Left cardiac atrium (tissue), 4 donors: ENCODE data around the gene LUM. TPM values are rescaled to one million over a fixed set of nuclear protein-coding genes. Genes with fewer than 3 reads are reported as not detected.

Experiments used
- ATAC-seq, 2 donors: fragments of 200-7000 bp; cut with Tn5 transposase; one replicate each; pipeline ENCODE4 v1.9.1; 2020; ENCODE audit warnings: mild to moderate bottlenecking in 2 of 2, moderate library complexity in 2 of 2
- DNase-seq: peaks from one replicate; pipeline ENCODE4 v3.0.0-alpha.2; 2020
- intact Hi-C, 2 donors: fragments of 100-400 bp; cut with DNase I; formaldehyde crosslinking; loops; one replicate each; pipeline versions ENCODE4 v1.14.1 to v1.15.1; 2022 to 2023
- long read RNA-seq: library from polyadenylated mRNA; unstranded; transcript quantifications from one replicate; pipeline ENCODE4 v2.0.0, GENCODE V29; 2021
- total RNA-seq, 2 donors: library from RNA; stranded (reverse); fragmentation: NEBNext Ultra II Directional; extraction: Animal tissue kit (Norgen Biotek cat#: 25700); gene quantifications; one replicate each; pipeline ENCODE4 v1.2.1, GENCODE V29; 2021
- donor health status: DM: no; HTN: yes; CAD: no.
- donor health status: DM: no; HTN: yes; CAD: no; lungs with severe emphysema.
- donor health status: DM: yes; HTN: yes; CAD: no.
- donor health status: Dilated cardiomyopathy.

LUM gene, protein sequence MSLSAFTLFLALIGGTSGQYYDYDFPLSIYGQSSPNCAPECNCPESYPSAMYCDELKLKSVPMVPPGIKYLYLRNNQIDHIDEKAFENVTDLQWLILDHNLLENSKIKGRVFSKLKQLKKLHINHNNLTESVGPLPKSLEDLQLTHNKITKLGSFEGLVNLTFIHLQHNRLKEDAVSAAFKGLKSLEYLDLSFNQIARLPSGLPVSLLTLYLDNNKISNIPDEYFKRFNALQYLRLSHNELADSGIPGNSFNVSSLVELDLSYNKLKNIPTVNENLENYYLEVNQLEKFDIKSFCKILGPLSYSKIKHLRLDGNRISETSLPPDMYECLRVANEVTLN
- 100 to 1,000 TPM; 130 to 180 TPM for total RNA-seq
- long read RNA-seq, transcript LUM-201 (3 exons, 3,008 nt): major isoform, 127 of 128 reads
- long read RNA-seq, partial matches to known transcripts: 1 of 128 reads
- long read RNA-seq, other reads (novel, unspliced or antisense): 0 of 128 reads

DNA sequence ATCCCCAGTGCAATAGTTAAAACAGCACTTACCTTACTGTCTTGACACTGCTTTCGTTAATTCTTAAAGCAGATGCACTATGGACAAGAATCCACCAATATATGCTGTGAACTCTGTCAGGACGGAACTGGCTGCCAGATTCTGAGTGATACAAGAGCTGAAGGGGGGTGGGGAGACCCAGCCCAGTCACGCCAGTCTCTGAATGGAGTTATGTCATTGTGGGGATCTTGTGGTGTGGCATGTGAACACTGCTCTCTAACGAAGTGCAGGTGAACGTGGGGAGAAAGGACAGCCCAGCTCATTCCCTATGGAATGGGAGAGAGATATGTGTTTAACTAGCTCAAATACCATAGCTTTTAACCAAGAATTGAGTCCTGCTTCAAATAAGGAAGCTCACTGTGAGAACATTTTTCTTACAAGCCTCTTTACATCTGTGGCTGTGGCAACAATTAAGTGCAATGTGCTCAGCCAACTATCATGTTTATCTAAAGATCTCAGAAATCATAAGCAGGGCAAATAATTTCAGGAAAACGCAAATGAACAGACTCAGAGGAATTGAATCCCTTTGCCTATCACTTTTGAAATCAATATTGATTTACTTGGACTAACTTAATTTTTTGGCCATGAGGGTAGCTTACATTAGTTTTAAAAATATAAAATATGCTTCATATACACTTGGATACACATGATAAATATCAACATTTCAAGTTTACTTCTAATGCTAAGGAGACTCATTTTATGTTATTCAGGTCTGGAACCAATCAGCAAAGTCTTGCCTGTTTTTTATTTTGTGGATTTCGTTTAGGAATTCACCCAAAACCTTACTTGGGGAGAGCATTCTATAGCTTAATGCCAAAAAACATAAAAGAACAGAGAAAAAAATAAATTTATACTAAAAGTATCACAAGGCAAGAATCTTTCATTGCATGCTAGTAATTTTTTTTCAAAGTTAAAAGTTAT lies at the start of gene LUM:
Gene LUM, minus strand, starts transcription at position 129 of the 960 bp plus-strand sequence. CDS start 2,515 bp downstream, outside the sequence.
- DNase-seq (peak; percentile 29), ATAC-seq (peak; percentile 62 to 86)
- intact Hi-C loops: no loop called here

DNA sequence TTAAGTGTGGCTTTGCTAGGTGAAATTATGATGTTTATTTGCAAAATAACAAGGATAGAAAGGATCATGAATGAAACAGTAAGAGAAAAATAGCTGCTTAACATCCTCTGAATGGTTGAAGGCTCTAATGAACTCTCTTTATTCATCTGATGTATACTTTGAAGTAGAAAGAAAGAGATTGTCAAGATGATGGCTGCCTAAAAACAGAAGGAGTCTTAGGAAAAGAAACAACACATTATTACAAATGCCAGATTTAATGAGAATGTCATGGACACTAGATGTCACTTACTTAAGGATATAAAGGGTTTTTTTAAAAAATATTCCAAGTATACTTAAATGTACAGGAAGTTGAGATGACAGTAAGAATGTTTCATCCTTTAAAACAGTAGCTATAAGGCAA lies 49.7 kb upstream of the LUM start:
- ATAC-seq (no peak), DNase-seq (no peak)
- intact Hi-C loops: no loop called here

DNA sequence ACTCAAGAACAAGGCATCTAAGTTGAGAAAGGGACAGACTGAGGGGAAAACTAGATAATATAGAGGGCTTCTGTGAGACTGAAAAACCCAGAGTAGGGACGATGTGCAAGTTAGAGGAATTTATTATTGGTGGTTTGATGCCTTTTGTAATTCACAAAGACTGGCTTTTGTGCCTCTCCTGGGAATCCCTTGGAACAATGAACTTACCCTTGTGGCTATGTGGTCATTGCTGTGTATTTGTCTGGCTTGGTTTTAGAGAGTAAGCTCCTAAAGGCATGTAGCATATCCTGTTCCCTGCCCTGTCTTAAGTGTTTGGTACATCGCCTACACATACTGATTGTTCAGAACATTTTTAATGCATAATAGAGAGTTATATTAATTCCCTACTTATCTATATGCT lies 44.7 kb upstream of the LUM start:
- ATAC-seq (no peak), DNase-seq (no peak)

DNA sequence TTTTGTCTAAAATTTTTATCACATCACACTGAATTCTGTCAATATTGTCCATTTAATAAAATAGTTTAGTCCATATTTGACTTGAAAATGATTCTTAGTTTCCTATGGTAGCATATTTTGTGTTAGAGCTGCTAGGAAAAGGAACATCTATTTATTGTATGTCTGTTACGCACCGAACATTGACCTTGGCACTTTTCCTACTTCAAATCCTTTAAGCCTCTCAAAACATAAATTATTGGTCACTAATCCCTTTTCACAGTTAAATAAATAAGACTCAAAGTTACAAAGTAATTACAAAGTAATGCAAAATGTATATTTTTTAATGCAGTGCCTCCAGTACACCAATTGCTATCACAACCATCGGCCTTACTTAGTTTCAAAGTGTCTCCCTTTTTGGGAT lies 42.8 kb upstream of the LUM start:
- intact Hi-C loops: no loop called here
- ATAC-seq (no peak), DNase-seq (no peak)

More for the DNA sequence above, 44.7 kb upstream of the LUM start:
- intact Hi-C loops: no loop called here

DNA sequence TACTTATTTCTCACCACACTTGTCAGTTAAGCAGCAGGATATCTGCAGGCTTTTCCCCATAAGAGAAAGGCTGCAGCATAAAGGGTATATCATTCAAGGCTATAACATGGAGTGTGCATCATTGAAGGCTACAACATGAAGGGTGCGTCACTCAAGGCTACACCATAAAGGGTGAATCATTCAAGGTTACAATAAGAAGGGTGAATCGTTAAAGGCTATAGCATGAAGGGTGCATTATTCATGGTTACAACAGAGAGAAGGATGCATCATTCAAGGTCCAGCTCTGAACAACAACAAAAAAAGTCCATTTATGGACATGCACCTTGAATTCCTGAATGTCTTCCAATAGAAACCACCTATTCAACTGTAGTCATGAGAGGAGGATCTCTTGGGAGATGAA lies 32.8 kb upstream of the LUM start:
- intact Hi-C loops: no loop called here
- DNase-seq (no peak), ATAC-seq (no peak)

DNA sequence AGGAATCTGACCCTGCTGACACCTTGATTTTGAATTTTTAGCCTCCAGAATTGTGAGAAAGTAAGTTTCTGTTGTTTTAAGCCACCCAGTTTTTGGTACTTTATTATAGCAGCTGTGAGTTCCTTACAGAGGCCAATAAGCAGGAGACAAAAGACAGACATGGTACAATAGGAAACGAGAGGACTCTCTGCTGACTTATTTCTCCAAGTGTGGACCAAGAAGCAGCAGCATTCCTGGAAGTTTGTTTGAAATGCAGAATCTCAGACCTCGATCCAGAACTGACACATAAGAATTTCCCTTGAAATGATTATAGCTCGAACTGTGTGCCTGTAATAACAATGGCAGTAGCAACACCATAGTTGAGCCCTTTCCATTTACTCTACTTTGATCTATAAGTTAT lies 31.9 kb upstream of the LUM start:
- intact Hi-C loops: no loop called here
- no peak for DNase-seq

DNA sequence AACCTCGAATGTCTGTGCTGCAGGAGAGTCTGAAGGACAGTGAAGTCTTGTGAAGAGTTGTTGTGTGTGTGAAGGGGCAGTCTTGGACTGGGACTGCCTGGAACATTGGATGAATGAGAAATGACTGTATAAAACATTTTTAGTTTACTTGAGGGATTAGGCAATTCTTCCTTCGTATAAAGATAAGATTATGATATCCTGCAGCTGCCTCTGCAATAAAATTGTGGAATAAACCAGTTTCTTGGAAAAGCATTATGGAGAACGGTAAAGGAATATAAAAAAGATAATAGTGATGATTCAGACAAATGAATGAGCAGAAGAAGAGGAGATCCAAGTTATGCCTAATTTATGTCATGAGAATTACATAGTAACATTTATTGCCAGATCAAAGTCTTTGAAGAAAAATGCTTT lies 30.9 kb upstream of the LUM start:
- DNase-seq (no peak), ATAC-seq (peak; percentile 65 to 82)
- intact Hi-C loops: no loop called here

More for the DNA sequence above, 31.9 kb upstream of the LUM start:
- no peak for ATAC-seq

DNA sequence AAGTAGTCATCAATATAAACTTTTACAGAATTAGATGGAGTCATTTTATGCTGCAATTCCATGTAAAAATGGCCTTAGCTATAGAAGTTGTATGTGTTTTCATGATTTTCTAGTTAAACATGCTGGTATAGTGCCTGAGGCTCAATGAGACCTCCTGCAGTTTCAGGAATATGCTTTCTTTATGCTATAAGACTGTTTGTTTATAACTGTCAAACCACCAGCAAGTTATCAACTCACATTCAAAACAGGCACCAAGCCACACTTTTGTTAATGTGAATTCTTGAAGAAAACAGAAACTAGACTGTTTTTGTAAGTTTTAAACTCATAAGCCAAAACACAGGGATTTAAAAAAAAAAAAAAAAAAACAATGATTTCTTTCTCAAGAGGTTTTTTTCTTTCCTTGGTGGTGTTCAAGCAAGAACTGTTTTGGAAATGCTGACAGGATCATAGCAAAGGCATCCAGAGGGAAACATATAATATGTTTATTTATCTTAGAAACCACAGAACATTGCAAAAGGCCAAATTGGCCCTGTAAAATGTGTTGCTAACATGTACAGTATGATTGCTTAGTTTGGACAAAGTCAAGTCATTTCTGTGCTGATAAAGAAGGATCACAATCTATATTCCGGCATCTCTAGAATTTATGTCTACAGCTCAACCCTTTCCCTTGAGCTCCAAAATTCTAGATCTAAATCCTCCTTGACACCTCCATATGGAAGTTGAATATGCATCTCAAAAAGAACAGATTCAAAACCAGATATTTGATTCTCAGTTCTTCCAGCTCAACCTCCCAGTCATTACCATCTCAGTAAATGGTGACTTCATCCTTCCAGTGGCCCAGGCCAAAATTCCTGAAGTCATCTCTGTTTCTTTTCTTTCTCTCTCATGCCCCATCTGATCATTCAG lies 29.0 kb upstream of the LUM start:
- peak; percentile 73 to 79 for ATAC-seq
- DNase-seq: peak; percentile 22
- intact Hi-C loops: no loop called here

DNA sequence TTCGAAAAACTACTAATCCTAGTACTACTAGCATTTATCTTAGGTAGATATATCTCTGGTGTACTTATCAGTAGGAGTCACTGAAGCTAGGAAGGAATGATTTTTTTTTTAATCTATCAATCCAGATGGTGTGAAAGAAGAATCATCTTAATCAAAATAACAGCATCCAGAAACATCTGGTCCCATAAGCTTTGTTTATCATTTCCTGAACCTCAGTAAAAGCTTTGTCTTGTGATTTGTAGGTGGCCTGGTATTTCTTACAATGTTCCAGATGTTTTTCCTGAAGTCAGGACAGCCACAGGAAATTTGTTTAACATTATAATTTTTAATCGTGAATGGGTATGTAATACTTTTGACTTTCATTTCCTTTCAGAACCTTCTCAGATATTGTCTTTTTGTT lies 28.0 kb upstream of the LUM start:
- no peak for DNase-seq
- intact Hi-C loops: no loop called here

DNA sequence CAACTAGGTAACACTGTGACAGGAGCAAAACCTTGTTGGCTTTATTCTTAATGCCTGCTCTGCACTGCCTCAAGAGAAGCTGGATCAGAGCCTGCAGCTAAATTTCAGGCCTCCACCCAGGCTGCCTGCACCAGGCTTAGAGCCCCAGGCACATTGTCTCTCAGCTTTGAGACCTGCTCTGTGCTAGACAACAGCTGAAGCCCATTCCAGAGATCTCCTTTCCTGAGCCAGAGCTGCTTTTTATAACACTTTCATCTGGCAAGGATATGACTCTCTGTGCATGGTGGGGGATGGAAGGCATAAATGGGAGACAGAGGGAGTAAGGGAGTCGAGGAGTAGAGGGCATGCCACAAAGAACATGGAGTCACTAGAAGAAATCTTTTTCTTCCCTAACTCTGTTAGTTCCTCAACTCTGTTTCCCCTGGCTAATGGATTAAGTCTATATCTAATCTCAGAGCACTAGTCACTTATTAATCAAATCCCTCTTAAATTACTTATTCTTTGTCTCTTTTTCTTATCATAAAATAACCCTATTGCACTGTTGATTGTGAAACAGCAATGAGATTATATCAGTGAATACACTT lies 27.1 kb upstream of the LUM start:
- ATAC-seq (peak; percentile 28 to 42), DNase-seq (no peak)
- intact Hi-C loops: no loop called here

More for the DNA sequence above, 28.0 kb upstream of the LUM start:
- ATAC-seq: no peak

DNA sequence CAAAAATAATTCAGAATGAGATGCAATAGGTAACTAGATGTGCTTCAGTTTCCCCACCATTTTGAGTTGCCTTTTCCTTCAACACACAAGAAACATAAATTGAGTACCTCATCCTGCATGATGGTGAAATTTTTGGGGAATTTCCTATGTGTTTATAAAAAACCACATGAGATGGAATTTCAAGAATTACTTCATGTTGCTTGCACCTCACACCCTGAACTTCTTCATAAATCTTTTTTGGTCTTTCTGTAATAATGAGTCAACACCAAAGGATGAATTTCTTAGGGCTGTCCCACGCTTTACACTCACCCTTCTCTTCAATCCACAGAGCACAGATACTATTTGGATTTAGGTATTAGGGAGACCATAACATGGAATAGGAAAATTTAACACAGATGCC lies 22.6 kb upstream of the LUM start:
- DNase-seq: no peak
- intact Hi-C loops: no loop called here
- ATAC-seq: no peak

DNA sequence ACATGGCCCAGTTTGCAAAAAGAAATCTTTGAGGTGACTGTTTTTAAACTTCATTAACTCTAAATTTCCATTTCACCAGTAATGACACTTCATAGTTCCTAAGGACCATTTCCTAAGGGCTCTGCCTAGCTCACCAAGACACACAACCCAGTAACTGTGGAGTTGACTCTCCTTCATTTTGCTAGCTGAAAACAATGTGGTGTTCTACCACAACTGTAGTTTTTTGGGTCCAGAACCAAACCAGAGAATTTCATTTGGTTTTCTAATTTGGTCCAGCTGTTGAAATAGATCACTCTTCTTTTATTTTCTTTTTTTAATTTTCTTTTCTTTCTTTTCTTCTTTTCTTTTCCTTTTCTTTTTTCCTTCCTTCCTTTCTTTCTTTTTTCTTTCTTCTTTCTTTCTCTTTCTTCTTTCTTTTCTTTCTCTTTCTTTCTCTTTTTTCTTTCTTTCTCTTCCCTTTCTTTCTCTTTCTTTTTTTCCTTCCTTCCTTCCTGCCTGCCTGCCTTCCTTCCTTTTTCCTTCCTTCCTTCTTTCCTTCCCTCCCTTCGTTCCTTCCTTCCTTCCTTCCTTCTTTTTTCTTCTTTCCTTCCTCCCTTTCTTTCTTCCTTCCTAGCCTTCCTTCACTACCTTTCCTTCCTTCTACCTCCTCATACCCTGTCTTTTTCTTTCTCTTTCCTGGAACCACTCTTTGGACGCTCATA lies 18.5 kb upstream of the LUM start:
- no peak for DNase-seq
- intact Hi-C loops: no loop called here
- ATAC-seq: no peak

DNA sequence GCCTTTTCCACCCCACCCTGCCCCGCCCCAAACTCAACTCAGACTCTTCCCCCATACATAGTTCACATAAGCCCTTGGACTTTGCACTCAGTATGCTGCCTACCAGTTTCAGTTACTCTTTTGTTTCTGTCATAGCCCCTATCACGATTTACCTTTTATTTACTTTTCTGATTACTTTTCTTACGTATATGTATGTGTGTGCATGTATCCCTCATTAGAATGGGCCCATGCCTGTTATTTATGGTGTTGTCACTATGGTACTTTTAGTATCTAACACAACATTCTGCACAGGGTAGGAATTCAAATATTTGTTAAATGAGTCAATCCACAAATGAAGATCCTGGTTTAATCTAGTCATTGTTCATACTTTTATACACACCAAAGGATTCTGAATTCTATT lies 16.5 kb upstream of the LUM start:
- intact Hi-C loops: no loop called here
- ATAC-seq: no peak

DNA sequence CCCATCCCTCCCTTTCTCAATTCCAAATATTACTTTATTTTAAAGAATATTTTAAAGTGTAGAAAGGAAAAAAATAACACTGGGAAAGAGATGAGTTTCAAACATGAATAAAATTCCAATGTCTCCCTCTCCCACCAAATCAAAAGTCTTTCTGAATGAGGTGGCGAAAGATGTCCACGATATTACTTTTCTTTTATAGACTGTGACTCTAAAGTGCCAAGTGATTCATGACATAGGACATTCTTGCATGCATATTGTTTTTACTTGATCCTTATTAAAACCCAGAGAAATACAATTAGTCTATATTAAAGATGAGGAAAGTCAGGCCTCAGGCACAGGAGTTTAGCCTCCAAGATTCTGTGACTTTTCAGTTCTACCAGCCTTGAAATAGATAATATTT lies 16.0 kb upstream of the LUM start:
- intact Hi-C loops: no loop called here
- DNase-seq (no peak), ATAC-seq (no peak)

More for the DNA sequence above, 16.5 kb upstream of the LUM start:
- DNase-seq: no peak

DNA sequence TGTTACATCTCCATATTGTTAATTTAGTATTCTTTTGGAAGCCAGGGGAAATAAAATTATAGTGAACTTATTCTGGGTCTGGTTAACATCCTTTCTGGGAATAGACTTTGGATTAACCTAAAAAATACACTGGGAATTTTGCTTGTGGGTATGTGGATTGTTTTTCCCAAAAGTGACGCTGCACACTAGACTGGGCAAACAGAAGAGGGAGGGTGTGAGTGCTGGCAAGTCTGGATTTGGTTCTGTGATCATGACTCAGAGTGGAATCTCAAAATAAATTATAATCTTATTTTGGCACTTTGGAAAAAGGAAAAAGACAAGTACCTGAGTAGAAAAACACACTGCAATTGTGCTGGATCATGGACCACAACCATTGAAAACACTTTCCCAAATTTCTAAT lies 15.2 kb upstream of the LUM start:
- ATAC-seq: peak in 1 of 2 donors; percentile 34
- intact Hi-C loops: no loop called here

DNA sequence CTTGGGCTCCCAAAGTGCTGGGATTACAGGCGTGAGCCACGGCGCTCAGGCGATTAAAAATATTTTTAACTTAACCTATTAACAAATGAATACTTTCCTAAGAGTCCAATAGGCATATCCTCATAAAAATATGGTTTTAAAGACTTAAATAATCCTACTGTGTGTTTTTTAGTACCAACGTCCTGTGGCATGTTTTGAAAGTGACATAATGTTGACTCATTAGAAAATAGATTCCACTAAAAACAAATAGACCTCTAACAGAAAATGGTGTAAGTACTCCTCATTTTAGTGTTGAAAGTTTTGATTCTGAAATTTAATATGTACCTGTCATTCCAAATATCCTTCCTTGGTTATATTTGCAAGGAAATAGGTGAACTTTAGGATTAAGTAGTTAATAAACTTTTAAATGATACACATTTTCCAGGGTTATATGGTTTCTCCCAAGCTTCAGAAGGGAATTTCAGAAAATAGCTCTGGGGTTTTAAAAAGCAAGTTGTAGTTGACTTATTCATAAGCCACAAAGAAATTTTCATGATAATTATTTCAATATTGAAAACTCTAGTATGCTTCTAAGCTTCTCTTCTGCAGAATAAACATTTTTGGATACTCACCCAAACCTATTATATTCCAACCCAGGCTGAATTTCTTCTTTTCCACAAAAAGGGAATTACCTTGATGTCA lies 12.1 kb upstream of the LUM start:
- intact Hi-C loops: no loop called here
- no peak for DNase-seq
- ATAC-seq: no peak

More for the DNA sequence above, 15.2 kb upstream of the LUM start:
- no peak for DNase-seq

DNA sequence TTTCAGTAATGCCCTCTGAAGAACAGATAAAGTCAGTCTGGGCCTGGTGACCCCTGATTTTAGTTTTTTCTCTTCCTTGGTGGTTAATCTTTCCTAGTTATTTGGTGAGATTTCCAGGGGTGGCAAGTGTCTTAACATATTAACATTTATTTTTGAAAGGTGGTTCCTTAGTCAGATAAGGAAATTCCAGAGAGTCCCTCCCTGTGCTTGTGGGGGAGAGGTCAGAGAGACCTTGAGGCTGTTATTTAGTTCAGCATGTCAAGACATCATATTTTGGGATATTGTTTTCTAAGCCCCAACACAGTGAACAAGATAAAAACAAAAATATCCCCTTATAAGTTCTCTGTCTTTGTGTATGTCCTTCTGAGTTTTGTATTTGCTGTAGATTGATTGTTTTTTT lies 9.5 kb upstream of the LUM start:
- intact Hi-C loops: no loop called here
- no peak for DNase-seq
- no peak for ATAC-seq
